GM23248 (cell line): ENCODE data around the gene CCBE1.

Source experiments
- EZH2 ChIP-seq: fragments of 200-600 bp; sonication (generic); IDR thresholded peaks from 2 replicates; pipeline ENCODE4 v1.6.1; 2018; ENCODE audit warnings: antibody characterized with exemption, mild to moderate bottlenecking; ENCODE audit not compliant: insufficient read depth, poor library complexity, severe bottlenecking
- EZH2phosphoT487 ChIP-seq: fragments of 200-600 bp; sonication (generic); IDR thresholded peaks from 2 replicates; pipeline ENCODE4 v1.6.1; 2018; ENCODE audit warnings: antibody characterized with exemption, moderate library complexity, mild to moderate bottlenecking, low read depth; ENCODE audit not compliant: insufficient read depth

GRCh38 chr18:59385191-59385590 lies 312.0 kb downstream of the CCBE1 start:
- TF ChIP-seq EZH2phosphoT487 (no peak), EZH2 (no peak)
